ENCODE measurements around the gene FLRT1. TPM values are rescaled to one million over a fixed set of nuclear protein-coding genes. Genes with fewer than 3 reads are reported as not detected.

Gene FLRT1
- total RNA-seq, 1 experiment from 2014 or later = 0.31 TPM

DNA sequence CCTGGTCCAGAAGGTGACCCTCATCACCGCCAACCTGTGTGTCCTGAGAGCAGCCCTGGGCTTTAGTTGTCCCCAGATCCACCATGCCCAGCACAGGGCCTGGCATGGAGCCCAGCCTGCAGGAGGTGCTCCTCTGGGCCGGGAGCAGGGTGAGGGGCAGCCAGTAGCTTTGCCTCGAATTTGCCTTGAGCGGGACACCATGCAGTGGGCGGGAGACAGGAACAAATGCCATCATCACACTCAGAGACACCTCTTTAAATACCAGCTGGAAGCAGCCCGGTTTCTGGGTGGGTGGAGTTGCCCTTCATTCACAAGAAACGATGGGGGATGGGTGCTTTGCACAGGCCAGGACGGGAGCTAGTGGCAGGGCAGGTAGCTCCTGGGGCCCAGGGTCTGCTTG lies 19.3 kb downstream of the FLRT1 start:
- Histone ChIP-seq H3K9me3 (ENCODE audit: control insufficient read depth, low read depth, low read length) (no peaks in the 10 kb centered on the region), H3K23me2 (ENCODE audit: insufficient read length, low read depth, low read length, poor library complexity, severe bottlenecking) (no peaks in the 10 kb centered on the region), H4K5ac (ENCODE audit: insufficient read length, low read depth, low read length) (no peak overlapping the region), H3K56ac (ENCODE audit: insufficient read length, low read depth, low read length) (no peak overlapping the region), H2AK5ac (ENCODE audit: insufficient read length, low read length) (no peak overlapping the region), H2BK20ac (ENCODE audit: low read depth, low read length, poor library complexity, severe bottlenecking) (no peak overlapping the region), H3K14ac (ENCODE audit: insufficient read depth, low read length) (no peak overlapping the region; the same call in 1 of the 2 replicates), H3K4me2 (ENCODE audit: insufficient read depth, insufficient read length, low read length) (no peak overlapping the region), H2BK120ac (ENCODE audit: low read depth, low read length, poor library complexity, severe bottlenecking) (no peak overlapping the region), H3K4ac (ENCODE audit: low read depth, low read length) (no peak overlapping the region), H3K18ac (ENCODE audit: insufficient read length, low read depth, low read length) (no peak overlapping the region), H3T11ph (ENCODE audit: low read length) (no peak overlapping the region), H2BK12ac (ENCODE audit: insufficient read length, low read depth, low read length) (no peak overlapping the region), H3K9ac (ENCODE audit: extremely low read depth, insufficient read length, low read length) (no peak overlapping the region), H3K4me1 (ENCODE audit: insufficient read depth, low read length) (peaks cover 2% of the 10 kb centered on the region; the same call in 1 of the 2 replicates), H3K79me2 (ENCODE audit: insufficient read depth, low read length) (no peaks in the 10 kb centered on the region), H3K79me1 (ENCODE audit: insufficient read depth, low read depth, low read length, poor library complexity, severe bottlenecking) (no peaks in the 10 kb centered on the region), H3K23ac (ENCODE audit: insufficient read length, low read depth, low read length) (no peak overlapping the region), H4K8ac (replicated peaks; ENCODE audit: insufficient read length, low read depth, low read length) (no peak overlapping the region), H3K27ac (ENCODE audit: insufficient read length, low read depth, low read length) (no peak overlapping the region), H2AFZ (ENCODE audit: low read length) (no peak overlapping the region), H3K27me3 (ENCODE audit: insufficient read depth, low read length) (peaks cover 16% of the 10 kb centered on the region; the same call in 1 of the 2 replicates), H2BK5ac (ENCODE audit: insufficient read length, low read length) (no peak overlapping the region), H4K20me1 (ENCODE audit: control insufficient read depth, insufficient read depth, insufficient read length) (no peaks in the 10 kb centered on the region), H4K91ac (ENCODE audit: insufficient read length, low read depth, low read length) (no peak overlapping the region), H2BK15ac (ENCODE audit: low read depth, low read length) (no peak overlapping the region)
- no peaks in the 10 kb centered on the region for H3K36me3 Mint-ChIP-seq (ENCODE audit: insufficient read depth in 1 of 3, low read depth in 3 of 3)
- H3K4me3 Mint-ChIP-seq = no peak overlapping the region
- peaks cover 76% of the 10 kb centered on the region for H3K27me3 Mint-ChIP-seq (ENCODE audit: low read depth)
- TF ChIP-seq, protein P1, sequence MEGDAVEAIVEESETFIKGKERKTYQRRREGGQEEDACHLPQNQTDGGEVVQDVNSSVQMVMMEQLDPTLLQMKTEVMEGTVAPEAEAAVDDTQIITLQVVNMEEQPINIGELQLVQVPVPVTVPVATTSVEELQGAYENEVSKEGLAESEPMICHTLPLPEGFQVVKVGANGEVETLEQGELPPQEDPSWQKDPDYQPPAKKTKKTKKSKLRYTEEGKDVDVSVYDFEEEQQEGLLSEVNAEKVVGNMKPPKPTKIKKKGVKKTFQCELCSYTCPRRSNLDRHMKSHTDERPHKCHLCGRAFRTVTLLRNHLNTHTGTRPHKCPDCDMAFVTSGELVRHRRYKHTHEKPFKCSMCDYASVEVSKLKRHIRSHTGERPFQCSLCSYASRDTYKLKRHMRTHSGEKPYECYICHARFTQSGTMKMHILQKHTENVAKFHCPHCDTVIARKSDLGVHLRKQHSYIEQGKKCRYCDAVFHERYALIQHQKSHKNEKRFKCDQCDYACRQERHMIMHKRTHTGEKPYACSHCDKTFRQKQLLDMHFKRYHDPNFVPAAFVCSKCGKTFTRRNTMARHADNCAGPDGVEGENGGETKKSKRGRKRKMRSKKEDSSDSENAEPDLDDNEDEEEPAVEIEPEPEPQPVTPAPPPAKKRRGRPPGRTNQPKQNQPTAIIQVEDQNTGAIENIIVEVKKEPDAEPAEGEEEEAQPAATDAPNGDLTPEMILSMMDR (conservative IDR thresholded peaks at IDR 0.05) = no peak
- DNase-seq = no peak
- H3K4me1 Mint-ChIP-seq = peaks cover 29 to 33% of the 10 kb centered on the region in 2 experiments
- no peaks in the 10 kb centered on the region; a peak in 1 of 5 replicates for H3K9me3 Mint-ChIP-seq
- WGBS (ENCODE audit: extremely low coverage, insufficient read length, low lambda C conversion rate) = no CpG with 5 or more reads among the region's 8 CpGs
- no peak overlapping the region for H3K27ac Mint-ChIP-seq

Measured in H9 (cell line).